A673 (cell line): ENCODE results near the gene CPED1.

ENCODE experiments used
- EZH2 ChIP-seq: fragments of 200-600 bp; sonication (generic); IDR thresholded peaks from 2 replicates; pipeline ENCODE4 v1.6.1; 2017; ENCODE audit warnings: borderline replicate concordance, low read depth, mild to moderate bottlenecking, mixed read lengths, antibody characterized with exemption, low read length; ENCODE audit not compliant: poor library complexity, severe bottlenecking
- TF ChIP-seq, protein P1 (sequence below): fragments of 300-800, 200-600 bp; sonication (generic); conservative IDR thresholded peaks from 2 replicates; pipeline ENCODE4 v1.5.1; 2017; ENCODE audit warnings: low read depth, mild to moderate bottlenecking, antibody characterized with exemption, low read length, moderate library complexity, mixed read lengths

DNA sequence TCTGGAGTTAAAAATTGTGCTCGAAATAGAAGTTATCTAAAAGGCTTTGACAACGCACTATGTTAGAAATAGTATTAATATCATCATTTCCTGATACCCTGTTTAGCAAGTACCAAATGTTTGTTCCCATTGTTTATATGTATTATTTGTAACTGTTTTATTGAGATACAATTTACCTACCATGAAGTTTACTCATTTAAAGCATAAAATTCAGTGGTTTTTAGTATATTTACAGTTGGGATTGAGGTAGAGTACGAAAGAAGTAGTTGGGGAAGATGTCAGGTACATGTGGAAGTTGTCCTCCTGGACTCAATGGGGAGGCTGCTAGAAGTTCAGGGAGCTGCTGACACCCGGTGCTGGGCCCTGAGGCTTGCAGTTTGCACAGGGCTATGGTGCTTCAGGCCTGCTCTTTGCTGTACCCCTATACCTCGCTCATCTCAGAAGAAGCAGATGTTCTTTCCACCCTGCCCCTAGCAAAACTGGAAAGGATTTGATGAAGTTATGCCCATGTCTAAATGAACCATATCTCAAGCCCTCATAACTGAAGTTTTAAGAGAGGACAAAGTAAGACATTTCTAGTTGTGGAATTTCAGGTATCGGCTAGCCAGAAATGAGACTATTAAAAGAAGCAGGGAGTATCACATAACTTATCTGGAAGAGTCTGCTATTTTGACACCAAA, 315.1 kb downstream of the CPED1 start:
- TF ChIP-seq, protein P1, sequence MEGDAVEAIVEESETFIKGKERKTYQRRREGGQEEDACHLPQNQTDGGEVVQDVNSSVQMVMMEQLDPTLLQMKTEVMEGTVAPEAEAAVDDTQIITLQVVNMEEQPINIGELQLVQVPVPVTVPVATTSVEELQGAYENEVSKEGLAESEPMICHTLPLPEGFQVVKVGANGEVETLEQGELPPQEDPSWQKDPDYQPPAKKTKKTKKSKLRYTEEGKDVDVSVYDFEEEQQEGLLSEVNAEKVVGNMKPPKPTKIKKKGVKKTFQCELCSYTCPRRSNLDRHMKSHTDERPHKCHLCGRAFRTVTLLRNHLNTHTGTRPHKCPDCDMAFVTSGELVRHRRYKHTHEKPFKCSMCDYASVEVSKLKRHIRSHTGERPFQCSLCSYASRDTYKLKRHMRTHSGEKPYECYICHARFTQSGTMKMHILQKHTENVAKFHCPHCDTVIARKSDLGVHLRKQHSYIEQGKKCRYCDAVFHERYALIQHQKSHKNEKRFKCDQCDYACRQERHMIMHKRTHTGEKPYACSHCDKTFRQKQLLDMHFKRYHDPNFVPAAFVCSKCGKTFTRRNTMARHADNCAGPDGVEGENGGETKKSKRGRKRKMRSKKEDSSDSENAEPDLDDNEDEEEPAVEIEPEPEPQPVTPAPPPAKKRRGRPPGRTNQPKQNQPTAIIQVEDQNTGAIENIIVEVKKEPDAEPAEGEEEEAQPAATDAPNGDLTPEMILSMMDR = no peak
- TF ChIP-seq EZH2 = no peak
